ENCODE measurements around the gene MYBPC2.
A peak's percentile ranks its signal among the peaks of the same experiment; 100 is the strongest.
"Not testable (repeated sequence)": the region's sequence is repeated elsewhere in the genome, so short reads cannot be mapped to it uniquely, and the experiment has no call there.

Gene MYBPC2

DNA sequence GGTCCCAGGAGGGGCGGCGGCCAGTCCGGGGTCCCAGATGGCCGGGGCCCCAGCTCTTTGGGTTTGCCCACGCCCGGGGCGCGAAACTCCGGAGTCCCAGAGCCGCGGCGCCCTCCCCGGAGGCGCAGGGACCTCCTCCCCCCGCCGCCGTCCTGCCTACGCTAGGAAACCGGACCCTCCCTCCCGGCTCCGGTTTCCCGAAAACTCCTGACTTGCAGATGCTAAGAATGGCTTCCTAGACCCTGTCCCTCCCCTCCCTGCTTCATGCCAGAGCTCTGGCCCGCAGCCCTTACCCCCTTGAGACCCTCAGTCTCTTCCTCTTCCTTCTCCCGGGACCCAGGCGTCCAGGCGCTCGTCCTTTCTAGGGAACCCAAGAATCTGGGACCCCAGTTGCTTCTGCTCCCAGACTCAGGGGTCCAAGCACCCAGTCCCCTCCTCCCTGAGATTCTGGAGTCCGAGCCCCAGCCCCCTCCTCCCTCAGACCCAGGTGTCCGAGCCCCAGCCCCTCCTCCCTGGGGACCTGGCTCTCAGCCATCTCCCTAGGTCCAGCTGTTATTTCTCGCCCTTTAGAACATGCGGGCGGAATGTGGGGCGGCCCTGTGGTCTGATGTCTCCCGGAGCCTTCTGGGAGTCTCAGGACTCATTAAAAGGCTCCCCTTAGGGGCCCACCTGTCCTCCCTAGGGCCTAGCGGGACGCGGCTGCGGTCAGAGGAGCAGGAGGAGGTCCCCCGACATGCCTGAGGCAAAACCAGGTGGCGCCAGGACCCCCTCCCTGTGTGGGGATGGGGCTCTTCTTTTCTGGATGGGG lies at the start of gene MYBPC2:
Gene MYBPC2 (plus strand): TSS at position 672 of the 808 bp plus-strand sequence. CDS start 62 bp downstream, at position 734.
- no peaks in the 10 kb centered on the region for H3K9me3 Mint-ChIP-seq
- H3K36me3 Mint-ChIP-seq (ENCODE audit: low read depth) = no peaks in the 10 kb centered on the region
- peaks cover 13% of the 10 kb centered on the region for H3K4me1 Mint-ChIP-seq (ENCODE audit: low read depth)
- H3K27ac Mint-ChIP-seq = peak within 1 kb of the TSS; percentile 95
- peaks cover 23% of the 10 kb centered on the region for H3K27me3 Mint-ChIP-seq (ENCODE audit: low read depth)
- peak within 1 kb of the TSS; percentile 93 for H3K4me3 Mint-ChIP-seq

DNA sequence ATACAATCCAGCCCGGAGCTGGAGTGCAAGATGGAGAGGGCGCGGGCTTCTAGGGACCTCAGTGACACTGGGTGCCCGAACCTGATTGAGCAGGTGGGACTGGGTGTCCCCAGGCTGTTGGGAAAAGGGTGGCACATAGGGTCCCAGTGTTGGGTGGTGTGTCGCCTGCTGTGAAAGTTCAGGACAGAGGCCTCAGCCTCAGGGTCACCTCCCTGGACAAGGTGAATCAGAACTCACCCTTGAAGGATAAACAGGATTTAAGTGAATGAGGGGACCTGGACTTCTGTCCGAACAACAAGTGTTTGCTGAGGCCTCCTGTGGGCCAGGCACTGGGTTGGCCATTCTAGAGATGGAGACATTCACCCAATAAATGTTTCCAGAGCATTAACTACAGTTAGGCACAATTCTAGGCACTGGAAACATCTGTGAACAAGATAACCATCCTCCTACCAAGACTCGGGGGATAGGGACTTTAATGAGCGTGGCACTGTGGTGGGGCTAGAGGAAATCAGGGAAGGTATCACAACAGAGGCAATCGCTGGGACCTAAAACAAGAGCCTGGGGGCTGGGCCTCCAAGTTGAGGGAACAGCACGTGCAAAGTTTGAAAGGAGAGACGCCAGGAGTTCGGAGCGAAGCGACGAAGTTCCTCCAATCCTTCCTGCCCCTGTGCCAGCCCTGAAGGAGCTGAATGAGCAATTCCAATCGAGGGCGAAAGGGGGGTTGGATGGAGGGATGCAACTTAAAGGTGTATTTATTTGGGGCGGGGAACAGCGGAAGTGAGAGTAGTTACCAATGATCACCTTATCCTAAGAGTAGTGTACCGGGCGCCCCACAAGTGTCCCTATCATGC lies 49.5 kb upstream of the MYBPC2 start:
- no peaks in the 10 kb centered on the region for H3K9me3 Mint-ChIP-seq
- no peaks in the 10 kb centered on the region for H3K27me3 Mint-ChIP-seq (ENCODE audit: low read depth)
- H3K4me1 Mint-ChIP-seq (ENCODE audit: low read depth) = peaks cover 26% of the 10 kb centered on the region
- H3K36me3 Mint-ChIP-seq (ENCODE audit: low read depth) = peaks cover 37% of the 10 kb centered on the region
- peak overlapping the region; percentile 91 for H3K4me3 Mint-ChIP-seq
- peak overlapping the region; percentile 82 for H3K27ac Mint-ChIP-seq

DNA sequence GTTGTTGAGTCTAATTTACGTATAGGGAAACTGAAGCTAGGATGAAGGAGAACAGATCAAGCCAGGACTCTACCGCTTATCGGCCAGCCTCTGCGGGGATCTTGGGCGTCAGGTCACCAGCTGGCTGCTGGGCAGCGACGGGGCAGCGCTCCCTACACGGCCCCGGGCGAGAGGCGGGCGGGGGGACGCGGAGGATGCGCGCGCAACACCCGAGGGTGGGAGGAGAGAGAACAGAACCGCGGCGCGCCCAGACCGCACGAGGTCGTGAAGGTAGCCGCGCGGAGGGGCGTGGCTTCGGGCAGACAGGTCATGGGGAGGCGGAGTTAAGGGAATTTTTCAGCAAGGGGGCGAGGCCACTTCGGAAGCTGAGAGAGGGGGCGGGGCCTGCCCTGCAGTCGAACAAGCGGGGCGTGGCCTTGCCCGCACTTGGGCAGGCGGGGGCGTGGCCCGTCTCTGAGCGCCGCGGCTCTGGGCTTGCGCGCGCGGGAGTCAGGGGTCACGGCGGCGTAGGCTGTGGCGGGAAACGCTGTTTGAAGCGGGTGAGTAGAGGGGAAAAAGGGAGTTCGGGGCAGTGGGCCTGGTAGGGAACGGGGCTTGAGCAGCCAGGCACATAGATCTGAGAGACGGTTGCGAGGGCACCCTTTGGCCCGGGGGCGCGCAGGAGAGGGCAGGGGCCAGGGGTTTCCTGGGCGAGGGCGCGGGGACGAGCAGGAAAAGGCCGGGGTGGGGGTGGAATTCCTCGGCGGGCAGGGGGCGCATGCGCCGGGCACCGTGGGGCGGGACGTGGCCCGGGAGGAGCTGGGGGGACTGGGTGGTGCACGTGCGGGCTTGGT lies 48.6 kb upstream of the MYBPC2 start, which contains the start of gene POLD1:
Gene POLD1 (plus strand): TSS at position 496 of the 833 bp plus-strand sequence. CDS start 14,505 bp downstream, outside the sequence.
- H3K4me1 Mint-ChIP-seq (ENCODE audit: low read depth) = peaks cover 26% of the 10 kb centered on the region
- H3K27me3 Mint-ChIP-seq (ENCODE audit: low read depth) = no peaks in the 10 kb centered on the region
- H3K4me3 Mint-ChIP-seq = peak within 1 kb of the TSS; percentile 91
- H3K9me3 Mint-ChIP-seq = no peaks in the 10 kb centered on the region
- peak within 1 kb of the TSS; percentile 87 for H3K27ac Mint-ChIP-seq
- peaks cover 35% of the 10 kb centered on the region for H3K36me3 Mint-ChIP-seq (ENCODE audit: low read depth)

DNA sequence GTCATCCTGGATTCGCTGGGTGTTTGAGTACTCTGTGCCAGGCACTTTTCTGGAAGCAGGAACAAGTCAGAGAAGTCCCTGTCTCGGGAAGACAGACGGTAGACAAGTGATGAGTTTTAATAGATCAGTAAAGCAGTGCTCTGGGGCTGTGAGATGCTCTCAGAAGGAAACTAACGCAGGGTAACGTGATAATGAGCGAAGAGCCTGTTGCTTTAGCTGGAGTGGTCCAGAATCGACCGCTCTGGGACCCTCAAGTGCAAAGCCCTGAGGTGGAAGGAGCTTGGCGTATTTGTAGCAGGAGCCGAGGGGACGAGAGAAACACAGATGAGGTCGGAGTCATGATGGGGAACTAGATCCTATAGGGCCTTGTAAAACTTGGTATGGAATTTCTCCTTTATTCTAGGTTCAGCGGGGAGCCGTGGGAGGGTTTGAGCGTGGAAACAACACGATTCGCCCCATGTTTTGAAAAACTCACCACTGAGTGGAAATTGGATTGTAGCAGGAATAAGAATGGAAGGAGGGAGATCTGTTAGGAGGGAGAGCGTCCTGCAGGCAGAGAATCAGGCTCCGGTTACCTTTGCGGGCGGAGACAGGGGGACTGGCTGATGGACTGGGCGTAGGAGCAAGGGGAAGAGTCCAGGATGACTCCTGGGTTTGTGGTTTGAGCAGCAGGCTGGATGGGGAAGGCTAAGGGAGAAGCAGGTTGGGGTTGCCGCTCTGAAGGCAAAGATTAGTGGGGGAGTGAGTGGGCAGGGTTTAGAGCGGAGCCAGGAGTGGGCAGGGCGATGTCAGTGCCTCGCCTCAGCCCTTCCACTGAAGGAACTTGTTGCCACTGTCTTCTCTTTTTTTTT lies 47.8 kb upstream of the MYBPC2 start:
- Mint-ChIP-seq H3K9me3 (no peaks in the 10 kb centered on the region), H3K4me3 (peak overlapping the region; percentile 91), H3K36me3 (ENCODE audit: low read depth) (peaks cover 30% of the 10 kb centered on the region), H3K4me1 (ENCODE audit: low read depth) (peaks cover 24% of the 10 kb centered on the region), H3K27me3 (ENCODE audit: low read depth) (no peaks in the 10 kb centered on the region), H3K27ac (peak overlapping the region; percentile 87)

DNA sequence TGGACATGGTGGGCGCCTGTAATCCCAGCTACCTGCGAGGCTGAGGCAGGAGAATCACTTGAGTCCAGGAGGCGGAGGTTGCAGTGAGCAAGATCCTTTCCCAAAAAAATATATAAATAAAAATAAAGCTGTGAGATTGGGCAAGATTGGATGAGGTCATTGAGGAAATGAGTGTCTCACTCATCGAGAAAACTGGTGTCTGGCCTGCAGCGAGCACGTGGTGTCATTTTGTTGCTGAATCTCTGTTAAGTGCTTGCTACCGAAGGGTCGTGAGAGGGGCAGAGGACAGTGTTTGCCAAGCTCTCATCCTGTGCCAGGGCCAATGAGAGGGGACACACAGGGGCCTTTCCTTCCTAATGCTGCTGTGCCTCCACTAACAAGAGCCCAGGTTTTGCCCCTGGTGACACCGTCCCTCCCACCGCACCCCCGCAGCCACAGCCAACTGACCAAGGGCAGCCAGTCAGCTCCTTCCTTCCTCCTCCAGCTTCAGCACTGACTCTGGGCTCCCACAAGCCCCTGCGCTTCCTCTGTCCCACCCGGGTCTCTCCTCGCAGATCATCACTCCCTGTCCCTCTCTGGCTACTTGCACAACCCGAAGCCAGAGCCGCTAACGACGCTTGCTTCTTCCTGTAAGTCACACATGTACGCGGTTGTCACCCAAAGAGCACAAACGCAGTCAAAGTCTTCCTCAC lies 45.4 kb upstream of the MYBPC2 start:
- no peaks in the 10 kb centered on the region for H3K9me3 Mint-ChIP-seq
- H3K27ac Mint-ChIP-seq = no peak overlapping the region
- peaks cover 23% of the 10 kb centered on the region for H3K4me1 Mint-ChIP-seq (ENCODE audit: low read depth)
- no peaks in the 10 kb centered on the region for H3K27me3 Mint-ChIP-seq (ENCODE audit: low read depth)
- H3K36me3 Mint-ChIP-seq (ENCODE audit: low read depth) = peaks cover 27% of the 10 kb centered on the region
- H3K4me3 Mint-ChIP-seq = peak overlapping the region; percentile 38

DNA sequence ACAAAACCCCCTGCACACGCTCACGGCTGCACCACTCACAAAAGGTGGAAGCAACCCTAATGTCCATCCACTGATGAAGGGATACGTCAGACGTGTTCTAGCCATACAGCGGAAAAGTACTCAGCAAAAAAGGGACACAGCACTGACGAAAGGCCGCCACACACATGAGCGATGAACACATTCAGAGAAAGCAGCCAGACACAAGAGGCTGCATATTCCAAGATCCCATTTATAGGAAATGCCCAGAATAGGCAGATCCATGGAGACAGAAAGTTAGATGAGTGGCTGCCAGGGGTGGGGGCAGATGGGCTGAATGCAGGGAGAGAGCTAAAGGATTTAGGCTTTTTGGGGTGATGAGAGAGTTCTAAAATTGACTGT lies 44.8 kb upstream of the MYBPC2 start:
- Mint-ChIP-seq H3K27me3 (ENCODE audit: low read depth) (no peaks in the 10 kb centered on the region), H3K36me3 (ENCODE audit: low read depth) (peaks cover 27% of the 10 kb centered on the region), H3K27ac (no peak overlapping the region), H3K4me3 (peak overlapping the region; percentile 38), H3K9me3 (no peaks in the 10 kb centered on the region), H3K4me1 (ENCODE audit: low read depth) (peaks cover 23% of the 10 kb centered on the region)

DNA sequence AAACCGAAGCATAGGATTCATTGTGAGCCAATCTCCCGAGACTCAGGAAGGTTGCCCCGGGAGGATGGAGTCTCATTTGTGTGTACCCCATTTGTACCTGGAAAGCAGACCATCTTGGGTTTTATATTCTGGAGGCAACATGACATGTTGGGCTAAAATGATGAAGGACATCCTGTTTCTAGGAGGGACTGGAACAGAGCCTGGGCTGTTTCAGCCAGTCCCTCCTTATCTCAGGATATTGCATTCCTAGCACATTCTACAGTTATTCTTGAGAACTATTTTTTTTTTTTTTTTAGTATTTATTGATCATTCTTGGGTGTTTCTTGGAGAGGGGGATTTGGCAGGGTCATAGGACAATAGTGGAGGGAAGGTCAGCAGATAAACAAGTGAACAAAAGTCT lies 42.4 kb upstream of the MYBPC2 start:
- H3K36me3 Mint-ChIP-seq (ENCODE audit: low read depth) = peaks cover 26% of the 10 kb centered on the region
- not testable (repeated sequence) for H3K4me3 Mint-ChIP-seq; H3K27ac Mint-ChIP-seq; H3K4me1 Mint-ChIP-seq (ENCODE audit: low read depth); H3K27me3 Mint-ChIP-seq (ENCODE audit: low read depth); H3K9me3 Mint-ChIP-seq

DNA sequence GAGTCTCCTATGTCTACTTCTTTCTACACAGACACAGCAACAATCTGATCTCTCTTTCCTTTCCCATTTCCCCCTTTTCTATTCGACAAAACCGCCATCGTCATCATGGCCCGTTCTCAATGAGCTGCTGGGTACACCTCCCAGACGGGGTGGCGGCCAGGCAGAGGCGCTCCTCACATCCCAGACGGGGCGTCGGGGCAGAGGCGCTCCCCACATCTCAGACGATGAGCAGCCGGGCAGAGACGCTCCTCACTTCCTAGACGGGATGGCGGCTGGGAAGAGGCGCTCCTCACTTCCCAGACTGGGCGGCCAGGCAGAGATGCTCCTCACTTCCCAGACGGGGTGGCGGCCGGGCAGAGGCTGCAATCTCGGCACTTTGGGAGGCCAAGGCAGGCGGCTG lies 41.7 kb upstream of the MYBPC2 start:
- H3K4me1 Mint-ChIP-seq (ENCODE audit: low read depth); H3K9me3 Mint-ChIP-seq; H3K4me3 Mint-ChIP-seq; H3K27me3 Mint-ChIP-seq (ENCODE audit: low read depth); H3K27ac Mint-ChIP-seq: not testable (repeated sequence)
- H3K36me3 Mint-ChIP-seq (ENCODE audit: low read depth) = peaks cover 27% of the 10 kb centered on the region

DNA sequence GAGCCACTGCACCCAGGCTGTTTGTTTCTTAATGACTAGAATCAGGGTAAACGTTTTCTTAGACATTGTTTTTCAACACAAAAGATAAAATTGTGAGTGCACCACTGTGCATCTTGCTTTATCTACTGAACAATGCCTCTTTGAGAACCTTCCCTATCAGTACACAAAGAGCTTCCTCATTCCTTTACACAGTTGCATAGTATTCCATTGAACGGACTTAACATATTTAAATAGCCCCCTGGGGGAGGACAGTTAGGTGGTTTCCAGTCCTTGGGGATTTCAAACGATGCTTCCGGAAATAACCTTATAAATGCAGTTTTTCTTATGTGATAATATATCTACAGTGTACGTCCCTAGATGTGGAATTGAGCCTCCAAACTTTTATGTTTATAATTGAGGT lies 39.9 kb upstream of the MYBPC2 start:
- H3K4me1 Mint-ChIP-seq (ENCODE audit: low read depth) = peaks cover 2% of the 10 kb centered on the region
- peaks cover 25% of the 10 kb centered on the region for H3K36me3 Mint-ChIP-seq (ENCODE audit: low read depth)
- H3K27me3 Mint-ChIP-seq (ENCODE audit: low read depth) = no peaks in the 10 kb centered on the region
- H3K4me3 Mint-ChIP-seq = no peak overlapping the region
- H3K27ac Mint-ChIP-seq = no peak overlapping the region
- no peaks in the 10 kb centered on the region for H3K9me3 Mint-ChIP-seq

DNA sequence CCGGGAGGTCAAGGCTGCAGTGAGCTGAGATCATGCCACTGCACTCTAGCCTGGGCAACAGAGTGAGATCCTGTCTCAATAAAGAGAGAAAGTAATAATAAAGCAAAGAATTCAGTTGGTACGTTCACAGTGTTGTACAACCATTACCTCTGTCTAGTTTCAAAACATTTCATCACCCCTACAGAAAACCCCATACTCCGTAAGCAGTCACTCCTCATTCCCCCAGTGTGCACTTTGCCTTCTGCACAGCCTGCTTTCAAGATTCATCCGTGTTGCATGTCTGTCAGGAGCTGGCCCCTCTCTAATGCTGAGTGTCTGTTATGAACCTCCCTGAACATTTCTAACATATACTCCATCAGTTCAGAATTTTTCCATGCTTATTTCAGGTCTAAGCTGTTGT lies 39.1 kb upstream of the MYBPC2 start:
- Mint-ChIP-seq H3K36me3 (ENCODE audit: low read depth) (peaks cover 25% of the 10 kb centered on the region), H3K4me3 (no peak overlapping the region), H3K9me3 (no peaks in the 10 kb centered on the region), H3K4me1 (ENCODE audit: low read depth) (no peaks in the 10 kb centered on the region), H3K27ac (no peak overlapping the region), H3K27me3 (ENCODE audit: low read depth) (no peaks in the 10 kb centered on the region)

DNA sequence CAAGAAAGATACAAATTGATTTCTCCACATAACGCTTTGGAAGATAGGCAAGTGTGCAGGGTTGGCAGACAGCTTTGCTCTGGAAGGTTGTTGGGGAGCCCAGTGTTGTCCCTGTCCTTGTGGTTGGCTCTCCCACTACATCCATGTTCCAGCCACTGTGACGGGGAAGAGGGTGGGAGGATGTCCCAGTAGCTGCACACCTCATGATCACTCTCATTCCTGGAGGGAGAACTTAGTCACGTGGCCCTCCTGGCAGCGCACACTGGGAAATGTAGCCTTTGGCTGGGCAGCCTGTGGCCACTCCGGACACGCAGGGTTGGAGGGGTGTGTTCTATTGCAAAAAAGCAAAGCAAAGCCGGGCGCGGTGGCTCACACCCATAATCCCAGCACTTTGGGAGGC lies 38.7 kb upstream of the MYBPC2 start:
- Mint-ChIP-seq H3K9me3 (no peaks in the 10 kb centered on the region), H3K4me1 (ENCODE audit: low read depth) (no peaks in the 10 kb centered on the region), H3K36me3 (ENCODE audit: low read depth) (peaks cover 25% of the 10 kb centered on the region), H3K27me3 (ENCODE audit: low read depth) (no peaks in the 10 kb centered on the region), H3K27ac (no peak overlapping the region), H3K4me3 (no peak overlapping the region)

DNA sequence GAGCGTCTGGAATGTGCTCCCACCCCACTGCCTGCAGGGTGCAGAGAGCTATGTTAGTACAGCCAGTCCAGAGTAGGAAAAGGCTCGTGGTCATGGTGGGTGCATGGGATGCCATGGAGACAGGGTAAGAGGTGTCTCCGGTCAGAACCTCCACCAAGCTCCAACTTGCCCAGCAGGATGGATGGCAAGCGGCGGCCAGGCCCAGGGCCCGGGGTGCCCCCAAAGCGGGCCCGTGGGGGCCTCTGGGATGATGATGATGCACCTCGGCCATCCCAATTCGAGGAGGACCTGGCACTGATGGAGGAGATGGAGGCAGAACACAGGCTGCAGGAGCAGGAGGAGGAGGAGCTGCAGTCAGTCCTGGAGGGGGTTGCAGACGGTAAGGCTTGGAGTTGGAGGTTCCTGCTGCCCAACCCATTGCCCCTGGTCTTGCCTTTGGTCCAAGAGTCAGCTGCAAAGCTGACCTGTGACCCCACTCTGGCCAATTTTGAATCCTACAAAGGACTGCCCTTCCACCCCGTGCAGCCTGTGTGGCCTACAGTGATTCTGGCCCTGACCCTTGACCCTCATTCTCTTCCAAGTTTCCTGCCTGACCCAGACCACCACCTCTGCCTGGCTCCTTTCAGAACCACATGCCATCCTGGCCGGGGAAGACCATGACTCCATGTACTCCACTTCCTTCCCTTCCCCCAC lies 33.9 kb upstream of the MYBPC2 start:
- H3K36me3 Mint-ChIP-seq (ENCODE audit: low read depth) = peaks cover 17% of the 10 kb centered on the region
- no peak overlapping the region for H3K4me3 Mint-ChIP-seq
- H3K27ac Mint-ChIP-seq = no peak overlapping the region

DNA sequence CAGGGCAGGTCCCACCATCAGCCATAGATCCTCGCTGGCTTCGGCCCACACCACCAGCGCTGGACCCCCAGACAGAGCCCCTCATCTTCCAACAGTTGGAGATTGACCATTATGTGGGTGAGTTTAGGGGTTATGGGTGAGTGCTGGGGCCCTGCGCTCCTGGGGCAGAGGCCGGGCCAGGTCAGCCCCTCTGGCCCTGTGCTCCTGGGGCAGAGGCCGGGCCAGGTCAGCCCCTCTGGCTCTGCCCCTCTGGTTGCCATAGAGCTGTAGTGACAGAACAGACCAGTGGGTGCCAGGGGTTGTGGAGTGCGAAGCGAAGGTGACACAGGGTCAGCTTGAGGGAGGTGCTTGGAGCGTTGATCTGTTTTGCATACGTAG lies 33.3 kb upstream of the MYBPC2 start:
- Mint-ChIP-seq H3K36me3 (ENCODE audit: low read depth) (peaks cover 14% of the 10 kb centered on the region), H3K9me3 (no peaks in the 10 kb centered on the region), H3K27ac (no peak overlapping the region), H3K4me3 (no peak overlapping the region), H3K27me3 (ENCODE audit: low read depth) (no peaks in the 10 kb centered on the region), H3K4me1 (ENCODE audit: low read depth) (no peaks in the 10 kb centered on the region)

More for the DNA sequence above, 33.9 kb upstream of the MYBPC2 start:
- Mint-ChIP-seq H3K27me3 (ENCODE audit: low read depth) (no peaks in the 10 kb centered on the region), H3K4me1 (ENCODE audit: low read depth) (no peaks in the 10 kb centered on the region), H3K9me3 (no peaks in the 10 kb centered on the region)
